K562 (cell line): ENCODE data around the gene GGT5. TPM values are rescaled to one million over a fixed set of nuclear protein-coding genes. Genes with fewer than 3 reads are reported as not detected.

Source experiments
- IRF1 ChIP-seq: sonication (generic); formaldehyde crosslinking; IDR thresholded peaks from 2 replicates; pipeline ENCODE4 v1.8.0; 2022; ENCODE audit warnings: missing genetic modification reagents, mild to moderate bottlenecking, borderline replicate concordance
- NR0B1 ChIP-seq: fragments of 450-650 bp; IDR thresholded peaks from one replicate; pipeline ENCODE4 v1.6.1; 2018; ENCODE audit warnings: mild to moderate bottlenecking, moderate library complexity; ENCODE audit not compliant: partially characterized antibody
- PREB ChIP-seq: sonication (generic); formaldehyde crosslinking; IDR thresholded peaks from 2 replicates; pipeline ENCODE4 v1.8.1; 2023; ENCODE audit warnings: mild to moderate bottlenecking, missing genetic modification reagents
- UBTF ChIP-seq, 2 experiments: IDR thresholded peaks; 2 replicates each; pipeline ENCODE4 v1.6.1; 2012; ENCODE audit warnings: improper control_type of control experiment in 2 of 2, low read depth in 2 of 2, low read length in 2 of 2, borderline replicate concordance in 1 of 2
- polyA plus RNA-seq, 8 experiments: library from polyadenylated mRNA; depleted of rRNA in 4 of 8; stranded (reverse) in 5 of 8; unstranded in 3 of 8; fragments of >200 nt; fragmentation: Nextera tagmentation in 2 of 8; fragmentation: Illumina TruSeq in 1 of 8; extraction: Ambion mirVana in 2 of 8; extraction: Trizol in 1 of 8; gene quantifications; 2 replicates each; pipeline versions ENCODE4 v1.2.1 to v1.2.3, GENCODE V29; 2011 to 2014; ENCODE audit warnings: inconsistent platforms in 1 of 8, missing spikeins in 1 of 8
- total RNA-seq, 7 experiments: library from RNA; depleted of rRNA in 6 of 7; stranded (reverse); fragments of >200 nt in 6 of 7; fragmentation: Illumina TruSeq in 2 of 7; extraction: Trizol in 2 of 7; gene quantifications; 2 replicates each; pipeline versions ENCODE4 v1.2.1 to v1.2.3, GENCODE V29; 2011 to 2021; ENCODE audit warnings: low replicate concordance in 1 of 7

Gene GGT5
- total and polyA plus RNA-seq, 9 of the 15 experiments (the other 6 are each of a cell fraction or from before 2014, with no cell fraction given), result 0.07 to 0.69 (median 0.18) TPM; not detected in 4

GRCh38 chr22:24191893-24192292 lies 53.0 kb downstream of the GGT5 start (continued):
- no peak for TF ChIP-seq NR0B1
- no peak for TF ChIP-seq UBTF (IDR thresholded peaks at IDR 0.05; ENCODE audit: borderline replicate concordance in 1 of 2, low read depth in 2 of 2, low read length in 2 of 2)
- no peak for TF ChIP-seq IRF1
- no peak for TF ChIP-seq PREB (CRISPR knock-in tag)
